Naive thymus-derived CD8-positive, alpha-beta T cell (primary cell): ENCODE results near the gene SLC1A2. TPM values are rescaled to one million over a fixed set of nuclear protein-coding genes. Genes with fewer than 3 reads are reported as not detected.
A peak's percentile ranks its signal among the peaks of the same experiment; 100 is the strongest.
"Not testable (repeated sequence)": the region's sequence is repeated elsewhere in the genome, so short reads cannot be mapped to it uniquely, and the experiment has no call there.

Experiments
- ATAC-seq, 2 donors: fragments of 150-1000 bp; cut with Tn5 transposase in 1 of 2; sonication (Bioruptor Pico), chemical (Tn5 transposase) in 1 of 2; 1 replicate in 1 of 2; 2 replicates in 1 of 2; pipeline ENCODE4 v1.10.0; 2021; ENCODE audit warnings: mild to moderate bottlenecking in 2 of 2, moderate library complexity in 2 of 2
- POLR2A ChIA-PET: fragments of 350-600 bp; sonication (Branson Sonifier 250); formaldehyde crosslinking; loops from one replicate; lab custom pipeline; 2021; ENCODE audit warnings: antibody characterized with exemption; lab: Charles Lee
- DNase-seq, 10 donors: peaks; one replicate each; pipeline versions ENCODE4 v3.0.0 to v3.0.0-alpha.2; 2020 to 2022
- H3K27ac Mint-ChIP-seq, 10 donors: one replicate each; pipeline ENCODE4 v1.8.0; 2020 to 2022; ENCODE audit warnings: mild to moderate bottlenecking in 10 of 10, mixed read lengths in 10 of 10, moderate library complexity in 4 of 10, inconsistent platforms in 1 of 10
- H3K27me3 Mint-ChIP-seq, 5 donors: one replicate each; pipeline ENCODE4 v1.8.0; 2021 to 2022; ENCODE audit warnings: mixed read lengths in 5 of 5
- H3K36me3 Mint-ChIP-seq, 3 donors: one replicate each; pipeline ENCODE4 v1.8.0; 2020 to 2022; ENCODE audit warnings: mixed read lengths in 3 of 3, mild to moderate bottlenecking in 2 of 3, inconsistent platforms in 1 of 3
- H3K4me1 Mint-ChIP-seq, 4 donors: one replicate each; pipeline ENCODE4 v1.8.0; 2021 to 2022; ENCODE audit warnings: mixed read lengths in 4 of 4
- H3K4me3 Mint-ChIP-seq, 10 donors: one replicate each; pipeline ENCODE4 v1.8.0; 2020 to 2022; ENCODE audit warnings: mild to moderate bottlenecking in 10 of 10, mixed read lengths in 10 of 10, moderate library complexity in 6 of 10, inconsistent platforms in 1 of 10
- H3K9me3 Mint-ChIP-seq, 9 donors: one replicate each; pipeline ENCODE4 v1.8.0; 2020 to 2022; ENCODE audit warnings: mixed read lengths in 9 of 9, mild to moderate bottlenecking in 3 of 9, inconsistent platforms in 1 of 9, moderate library complexity in 1 of 9
- polyA plus RNA-seq, 3 donors: library from polyadenylated mRNA; unstranded; fragments of 300-500 nt; fragmentation: Illumina TruSeq; gene quantifications; one replicate each; pipeline ENCODE4 v1.2.3, GENCODE V29; 2021
- total RNA-seq, 8 experiments: library from RNA in 2 of 8; stranded (reverse) in 2 of 8; gene quantifications; one replicate each; pipeline ENCODE4 v1.2.3 and lab custom pipeline; 2021 to 2026

SLC1A2 gene
- total and polyA plus RNA-seq, 5 experiments from 2014 or later = 0.07 to 0.44 TPM; not detected in 3

DNA sequence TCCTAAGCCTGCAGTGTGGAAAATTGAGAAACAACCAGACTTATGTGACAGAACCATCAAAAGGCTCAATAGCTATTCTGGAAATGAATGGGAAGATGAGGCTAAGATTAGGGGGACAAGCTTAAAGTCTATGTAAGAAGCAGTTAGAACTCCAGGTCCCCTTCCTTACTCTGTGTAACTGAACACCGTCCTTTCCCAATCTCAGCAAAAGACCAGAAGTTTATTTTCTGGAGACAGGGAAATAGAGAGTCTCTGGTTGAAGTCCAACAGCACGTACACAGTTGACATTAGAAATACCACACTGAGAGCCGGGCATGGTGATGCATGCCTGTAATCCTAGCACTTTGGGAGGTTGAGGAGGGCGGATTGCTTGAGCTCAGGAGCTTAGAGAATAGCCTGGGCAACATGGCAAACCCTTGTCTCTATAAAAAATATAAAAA, 186.4 kb downstream of the SLC1A2 start:
- Mint-ChIP-seq H3K36me3 (peaks cover 50 to 63% (median 53%) of the 10 kb centered on the region in 3 donors), H3K4me3 (peak overlapping the region in 1 of 10 donors; percentile 54), H3K9me3 (peaks cover 6 to 42% (median 23%) of the 10 kb centered on the region in 9 donors), H3K27me3 (no peaks in the 10 kb centered on the region), H3K27ac (peak overlapping the region in 7 of 10 donors; percentile 9 to 88 (median 77)), H3K4me1 (peaks cover 33 to 73% (median 61%) of the 10 kb centered on the region in 4 donors)
- no peak for DNase-seq
- POLR2A ChIA-PET = interaction anchor here (0.7 to 5.9 kb wide), 3 partner anchors 12 to 153 kb away, joined by 3 to 46 read pairs (median 5); no protein-coding TSS in a partner anchor
- ATAC-seq = no peak

DNA sequence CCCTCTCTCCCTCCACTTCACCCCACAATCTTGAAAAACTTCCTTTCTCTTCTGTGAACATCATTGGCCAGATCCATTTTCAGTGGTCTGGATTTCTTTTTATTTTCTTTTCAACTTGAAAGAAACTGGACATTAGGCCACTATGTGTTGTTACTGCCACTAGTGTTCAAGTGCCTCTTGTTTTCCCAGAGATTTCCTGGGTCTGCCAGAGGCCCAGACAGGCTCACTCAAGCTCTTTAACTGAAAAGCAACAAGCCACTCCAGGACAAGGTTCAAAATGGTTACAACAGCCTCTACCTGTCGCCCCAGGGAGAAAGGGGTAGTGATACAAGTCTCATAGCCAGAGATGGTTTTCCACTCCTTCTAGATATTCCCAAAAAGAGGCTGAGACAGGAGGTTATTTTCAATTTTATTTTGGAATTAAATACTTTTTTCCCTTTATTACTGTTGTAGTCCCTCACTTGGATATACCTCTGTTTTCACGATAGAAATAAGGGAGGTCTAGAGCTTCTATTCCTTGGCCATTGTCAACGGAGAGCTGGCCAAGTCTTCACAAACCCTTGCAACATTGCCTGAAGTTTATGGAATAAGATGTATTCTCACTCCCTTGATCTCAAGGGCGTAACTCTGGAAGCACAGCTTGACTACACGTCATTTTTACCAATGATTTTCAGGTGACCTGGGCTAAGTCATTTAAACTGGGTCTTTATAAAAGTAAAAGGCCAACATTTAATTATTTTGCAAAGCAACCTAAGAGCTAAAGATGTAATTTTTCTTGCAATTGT, 188.1 kb downstream of the SLC1A2 start:
- H3K4me3 Mint-ChIP-seq = peak overlapping the region in 1 of 10 donors; percentile 17
- H3K4me1 Mint-ChIP-seq = peaks cover 26 to 56% (median 55%) of the 10 kb centered on the region in 4 donors
- DNase-seq (no peak), ATAC-seq (no peak)
- peak overlapping the region; percentile 47 to 88 (median 72) for H3K27ac Mint-ChIP-seq
- H3K9me3 Mint-ChIP-seq = peaks cover 6 to 42% (median 23%) of the 10 kb centered on the region in 9 donors
- H3K27me3 Mint-ChIP-seq = no peaks in the 10 kb centered on the region
- H3K36me3 Mint-ChIP-seq = peaks cover 52 to 76% (median 69%) of the 10 kb centered on the region in 3 donors
- POLR2A ChIA-PET = no interaction called here

DNA sequence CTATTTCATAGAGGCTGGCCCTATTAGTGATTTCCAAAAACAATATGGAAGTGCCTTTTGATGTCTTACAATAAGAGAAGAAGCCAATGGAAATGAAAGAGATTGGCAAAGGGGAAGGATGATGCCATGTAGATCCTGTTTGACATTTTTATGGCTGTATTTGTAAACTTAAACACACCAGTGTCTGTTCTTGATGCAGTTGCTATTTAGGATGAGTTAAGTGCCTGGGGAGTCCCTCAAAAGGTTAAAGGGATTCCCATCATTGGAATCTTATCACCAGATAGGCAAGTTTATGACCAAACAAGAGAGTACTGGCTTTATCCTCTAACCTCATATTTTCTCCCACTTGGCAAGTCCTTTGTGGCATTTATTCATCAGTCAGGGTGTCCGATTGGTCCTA, 189.0 kb downstream of the SLC1A2 start:
- Mint-ChIP-seq H3K4me3 (no peak overlapping the region), H3K4me1 (peaks cover 22 to 48% (median 48%) of the 10 kb centered on the region in 4 donors), H3K27me3 (no peaks in the 10 kb centered on the region), H3K27ac (peak overlapping the region in 8 of 10 donors; percentile 14 to 80 (median 58)), H3K36me3 (peaks cover 55 to 84% (median 78%) of the 10 kb centered on the region in 3 donors), H3K9me3 (peaks cover 6 to 42% (median 23%) of the 10 kb centered on the region in 9 donors)
- DNase-seq = no peak
- ATAC-seq = no peak
- POLR2A ChIA-PET = interaction anchor here (1.0 kb wide), 1 partner anchor 63 kb away, joined by 3 read pairs; no protein-coding TSS in a partner anchor

DNA sequence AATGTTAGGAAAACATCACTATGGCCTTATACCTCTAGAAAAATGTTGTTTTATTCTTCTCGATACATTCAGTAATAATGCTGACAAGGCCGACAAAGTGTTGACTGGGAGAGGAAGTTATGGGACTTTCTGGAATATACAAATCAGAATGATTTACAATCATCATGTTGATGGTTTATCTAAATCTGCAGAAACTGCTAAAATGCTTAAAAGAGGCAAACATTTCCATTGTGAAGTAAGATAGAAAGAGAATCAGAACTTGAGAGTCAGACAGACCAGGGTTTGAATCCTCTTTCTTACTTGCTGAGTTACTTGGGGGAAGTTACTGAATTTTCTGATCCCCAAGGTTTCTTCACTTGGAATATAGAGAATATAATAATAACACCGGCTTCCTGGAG, 191.0 kb downstream of the SLC1A2 start:
- ATAC-seq = no peak
- peaks cover 48 to 96% (median 91%) of the 10 kb centered on the region in 3 donors for H3K36me3 Mint-ChIP-seq
- peaks cover 0 to 22% (median 7%) of the 10 kb centered on the region in 9 donors for H3K9me3 Mint-ChIP-seq
- H3K4me3 Mint-ChIP-seq = no peak overlapping the region
- POLR2A ChIA-PET = interaction anchor here (1.4 kb wide), 1 partner anchor 18 kb away, joined by 6 read pairs; no protein-coding TSS in a partner anchor
- no peaks in the 10 kb centered on the region for H3K27me3 Mint-ChIP-seq
- peak overlapping the region in 8 of 10 donors; percentile 3 to 88 (median 54) for H3K27ac Mint-ChIP-seq
- peaks cover 14 to 36% (median 29%) of the 10 kb centered on the region in 4 donors for H3K4me1 Mint-ChIP-seq
- no peak for DNase-seq

DNA sequence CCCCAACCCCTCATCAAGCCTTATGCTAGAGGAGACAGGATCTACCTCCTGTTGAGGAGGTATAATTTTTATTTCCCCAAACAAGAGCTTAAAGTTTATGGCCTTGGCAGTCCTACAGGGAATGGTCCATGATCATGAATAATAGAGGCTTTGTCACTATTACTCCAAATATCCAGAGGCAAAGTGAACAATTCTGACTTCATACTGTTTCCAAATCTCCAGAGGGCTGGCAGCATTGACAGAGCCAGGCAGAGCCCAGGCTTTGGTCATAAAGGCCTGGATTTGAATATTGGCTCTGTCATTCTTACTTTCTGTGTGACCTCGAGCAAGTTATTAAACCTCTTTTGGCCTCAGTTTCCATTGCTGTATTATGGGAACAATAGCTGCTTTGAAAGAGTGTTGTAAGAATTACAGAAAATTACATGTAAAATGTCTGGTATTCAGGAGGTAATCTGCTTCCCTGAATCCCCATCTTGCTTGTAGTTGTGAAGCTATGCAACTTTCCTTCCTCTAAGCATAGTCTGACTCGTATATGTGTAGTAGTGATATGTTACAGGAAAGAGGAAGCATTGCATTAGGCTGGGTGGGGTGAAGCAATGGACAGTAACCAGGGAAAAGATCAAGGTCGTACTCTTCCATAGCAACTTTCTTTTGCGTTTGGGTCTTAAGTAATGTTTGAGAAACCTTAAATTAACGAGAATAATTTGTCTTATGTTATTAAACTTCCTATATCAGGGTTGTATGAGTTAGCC, 191.6 kb downstream of the SLC1A2 start:
- no peak for DNase-seq
- POLR2A ChIA-PET = interaction anchor here (1.0 to 1.4 kb wide), 2 partner anchors 10 to 18 kb away, joined by 3 to 6 read pairs; no protein-coding TSS in a partner anchor
- Mint-ChIP-seq H3K9me3 (peaks cover 0 to 16% (median 5%) of the 10 kb centered on the region in 9 donors), H3K27ac (peak overlapping the region in 9 of 10 donors; percentile 7 to 88 (median 63)), H3K27me3 (no peaks in the 10 kb centered on the region), H3K4me1 (peaks cover 14 to 36% (median 26%) of the 10 kb centered on the region in 4 donors), H3K36me3 (peaks cover 48 to 99% (median 91%) of the 10 kb centered on the region in 3 donors), H3K4me3 (no peak overlapping the region)
- ATAC-seq = no peak

DNA sequence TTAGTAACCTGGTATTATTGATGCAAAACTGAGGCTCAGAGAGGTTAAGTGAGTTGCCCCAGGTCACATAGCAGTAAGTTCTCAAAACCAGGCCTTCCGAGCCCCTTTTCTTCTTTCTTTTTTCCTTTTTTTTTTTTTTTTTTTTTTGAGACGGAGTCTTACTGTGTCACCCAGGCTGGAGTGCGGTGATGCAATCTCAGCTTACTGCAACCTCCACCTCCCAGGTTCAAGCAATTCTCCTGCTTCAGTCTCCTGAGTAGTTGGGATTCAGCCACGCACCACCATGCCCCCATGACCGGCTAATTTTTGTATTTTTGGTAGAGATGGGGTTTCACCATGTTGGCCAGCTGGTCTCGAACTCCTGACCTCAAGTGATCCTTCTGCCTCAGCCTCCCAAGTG, 192.6 kb downstream of the SLC1A2 start:
- not testable (repeated sequence) for H3K4me3 Mint-ChIP-seq, ATAC-seq, H3K9me3 Mint-ChIP-seq, H3K27me3 Mint-ChIP-seq, DNase-seq
- POLR2A ChIA-PET = interaction anchor here (0.6 to 1.0 kb wide), 2 partner anchors 11 to 171 kb away, joined by 3 to 7 read pairs; no protein-coding TSS in a partner anchor
- H3K4me1 Mint-ChIP-seq = peaks cover 14 to 30% (median 20%) of the 10 kb centered on the region in 4 donors
- peaks cover 40 to 99% (median 88%) of the 10 kb centered on the region in 3 donors for H3K36me3 Mint-ChIP-seq
- H3K27ac Mint-ChIP-seq = peak overlapping the region in 8 of 10 donors; percentile 41 to 88 (median 64)

DNA sequence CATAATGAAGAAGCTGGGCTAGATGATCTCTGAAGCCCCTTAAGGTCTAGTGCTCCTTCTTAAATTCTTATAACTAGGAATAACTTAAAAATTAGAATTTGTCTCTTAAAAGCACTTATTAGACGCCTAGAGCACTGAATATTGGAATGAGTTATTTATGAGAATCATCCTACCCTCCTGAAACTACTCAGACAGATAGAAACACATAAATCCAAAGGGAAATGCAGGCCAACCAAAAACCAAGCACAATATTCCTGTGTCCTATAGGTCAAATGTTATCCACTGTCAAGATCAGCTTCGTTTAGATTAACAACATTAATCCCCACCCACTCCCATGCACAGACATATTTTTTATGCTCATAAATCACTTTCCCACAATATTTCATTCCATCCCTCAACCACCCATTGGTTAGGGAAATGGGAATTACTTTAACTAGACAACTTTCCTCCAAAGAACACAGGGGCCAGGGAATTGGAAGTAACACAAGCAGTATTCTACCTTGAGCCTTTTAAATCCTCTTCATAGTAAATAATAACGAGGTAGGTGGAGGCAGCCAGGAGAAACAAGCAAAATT, 193.3 kb downstream of the SLC1A2 start:
- no peak for DNase-seq
- ATAC-seq = no peak
- H3K36me3 Mint-ChIP-seq = peaks cover 38 to 98% (median 86%) of the 10 kb centered on the region in 3 donors
- POLR2A ChIA-PET = no interaction called here
- H3K4me3 Mint-ChIP-seq = no peak overlapping the region
- H3K27me3 Mint-ChIP-seq = no peaks in the 10 kb centered on the region
- H3K4me1 Mint-ChIP-seq = peaks cover 11 to 33% (median 17%) of the 10 kb centered on the region in 4 donors
- H3K9me3 Mint-ChIP-seq = peaks cover 0 to 3% (median 0%) of the 10 kb centered on the region in 9 donors
- peak overlapping the region; percentile 19 to 80 (median 62) for H3K27ac Mint-ChIP-seq

DNA sequence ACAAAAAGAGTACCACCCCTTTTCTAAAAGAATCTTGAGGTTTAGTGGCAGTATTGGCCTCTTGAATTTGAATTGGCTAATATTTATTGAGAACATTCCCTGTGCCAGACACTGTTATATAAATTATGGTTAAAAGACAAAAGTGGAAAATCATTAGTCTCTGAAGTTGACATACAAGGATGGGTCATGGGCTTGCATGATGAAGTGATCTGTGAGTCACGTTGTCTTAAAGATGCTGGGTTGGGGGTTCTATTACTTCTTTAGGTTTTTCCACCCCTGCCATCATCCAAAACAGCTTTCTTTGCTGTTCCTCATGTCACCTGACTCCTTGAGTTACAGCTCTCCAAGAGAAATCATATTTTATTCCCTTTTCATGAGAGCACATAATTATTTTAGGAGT, 195.4 kb downstream of the SLC1A2 start:
- DNase-seq (no peak), ATAC-seq (no peak)
- POLR2A ChIA-PET = interaction anchor here (1.1 to 1.2 kb wide), 2 partner anchors 13 to 57 kb away, joined by 3 to 4 read pairs; no protein-coding TSS in a partner anchor
- peaks cover 10 to 34% (median 20%) of the 10 kb centered on the region in 4 donors for H3K4me1 Mint-ChIP-seq
- H3K36me3 Mint-ChIP-seq = peaks cover 35 to 97% (median 82%) of the 10 kb centered on the region in 3 donors
- H3K9me3 Mint-ChIP-seq = peaks cover 0 to 2% (median 0%) of the 10 kb centered on the region in 9 donors
- H3K27me3 Mint-ChIP-seq = no peaks in the 10 kb centered on the region
- no peak overlapping the region for H3K4me3 Mint-ChIP-seq
- peak overlapping the region in 6 of 10 donors; percentile 21 to 73 (median 34) for H3K27ac Mint-ChIP-seq

DNA sequence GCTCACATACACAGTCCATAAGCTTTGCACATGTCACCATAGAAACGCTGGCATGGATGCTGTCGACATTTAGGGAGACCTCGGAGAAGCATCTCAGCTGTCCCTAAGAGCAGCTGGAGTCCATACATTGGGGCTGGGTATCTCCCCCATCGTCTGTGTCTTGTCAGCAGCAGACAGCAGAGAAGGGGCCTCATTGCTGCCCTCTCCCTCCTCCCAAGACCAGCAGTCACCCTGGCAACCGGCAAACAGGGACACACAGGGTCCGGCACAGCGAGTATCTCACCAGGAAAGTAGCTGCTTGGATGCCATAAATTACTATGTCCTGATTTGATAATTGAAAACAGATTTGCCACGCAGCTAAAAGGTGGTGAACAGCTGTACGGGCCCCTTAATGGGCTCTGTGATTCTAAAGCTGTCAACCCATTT, 196.0 kb downstream of the SLC1A2 start:
- peak overlapping the region in 7 of 10 donors; percentile 21 to 74 (median 43) for H3K27ac Mint-ChIP-seq
- no peaks in the 10 kb centered on the region for H3K9me3 Mint-ChIP-seq
- H3K4me1 Mint-ChIP-seq = peaks cover 10 to 36% (median 24%) of the 10 kb centered on the region in 4 donors
- H3K36me3 Mint-ChIP-seq = peaks cover 31 to 97% (median 82%) of the 10 kb centered on the region in 3 donors
- ATAC-seq (no peak), DNase-seq (no peak)
- no peaks in the 10 kb centered on the region for H3K27me3 Mint-ChIP-seq
- POLR2A ChIA-PET = interaction anchor here (1.2 kb wide), 1 partner anchor 12 kb away, joined by 3 read pairs; no protein-coding TSS in a partner anchor
- H3K4me3 Mint-ChIP-seq = no peak overlapping the region

DNA sequence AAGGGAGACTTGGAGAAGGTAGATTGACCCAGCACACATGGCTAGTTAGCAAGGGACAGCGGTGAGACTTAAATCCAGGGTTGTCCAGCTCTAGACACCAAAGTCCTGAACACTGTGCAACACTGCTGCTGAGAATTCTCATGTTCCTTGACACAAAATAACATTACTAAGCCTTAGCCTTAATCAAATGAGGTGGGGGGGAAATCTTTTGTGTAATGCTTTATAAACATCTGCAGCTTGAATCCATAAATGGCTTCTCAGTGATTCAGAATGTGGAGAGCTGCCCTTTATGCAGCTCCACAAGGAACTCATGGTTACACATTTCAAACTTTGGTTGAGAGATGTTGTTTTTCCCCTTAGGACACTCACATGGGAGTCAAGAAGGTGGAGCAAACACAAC, 200.4 kb downstream of the SLC1A2 start:
- ATAC-seq (no peak), DNase-seq (no peak)
- POLR2A ChIA-PET = interaction anchor here (0.8 to 1.6 kb wide), 4 partner anchors 8 to 79 kb away, joined by 3 to 4 read pairs (median 3); no protein-coding TSS in a partner anchor
- Mint-ChIP-seq H3K27ac (peak overlapping the region in 9 of 10 donors; percentile 67 to 97 (median 80)), H3K27me3 (no peaks in the 10 kb centered on the region), H3K9me3 (no peaks in the 10 kb centered on the region), H3K4me3 (peak overlapping the region in 1 of 10 donors; percentile 26), H3K4me1 (peaks cover 27 to 62% (median 49%) of the 10 kb centered on the region in 4 donors), H3K36me3 (peaks cover 18 to 92% (median 74%) of the 10 kb centered on the region in 3 donors)

DNA sequence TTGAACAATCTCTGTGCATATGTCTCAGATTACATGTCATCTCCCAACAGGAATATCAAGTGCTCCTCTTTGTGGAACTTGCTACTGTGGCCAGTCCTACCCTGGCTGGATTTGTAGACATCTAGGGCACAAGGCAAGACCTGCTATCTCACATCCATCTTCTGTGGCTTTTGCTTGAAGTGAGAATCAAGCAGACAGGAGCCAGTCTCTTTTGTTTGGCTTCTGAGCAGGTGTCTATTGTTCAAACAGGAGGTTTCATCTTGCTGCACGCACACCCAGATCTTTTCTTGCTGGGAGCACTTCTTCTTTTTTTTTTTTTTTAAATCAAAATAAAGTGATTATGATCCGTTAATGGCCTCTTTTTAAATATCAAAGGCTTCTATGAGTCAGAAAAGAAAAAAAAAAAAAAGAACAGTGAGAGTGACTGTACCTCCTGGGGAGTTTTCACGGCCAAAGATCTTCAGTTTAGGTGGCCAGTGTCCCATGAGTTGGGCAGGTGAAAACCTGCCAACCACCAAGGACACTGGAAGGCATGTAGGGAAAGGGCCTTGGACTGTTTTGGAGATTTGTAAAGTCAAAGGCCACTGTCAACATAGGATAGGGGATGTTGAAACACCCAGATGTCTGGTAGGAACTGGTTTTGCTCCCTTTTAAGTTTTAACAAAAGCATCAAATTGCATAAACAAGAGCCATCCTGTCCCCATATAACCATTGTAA, 202.2 kb downstream of the SLC1A2 start:
- no peaks in the 10 kb centered on the region for H3K27me3 Mint-ChIP-seq
- DNase-seq (peak in 9 of 10 donors; percentile 19 to 70 (median 52)), ATAC-seq (peak; percentile 80 to 92)
- POLR2A ChIA-PET = interaction anchor here (0.7 to 1.7 kb wide), 4 partner anchors 50 to 86 kb away, joined by 3 to 4 read pairs (median 3); partner anchors contain the start of gene CD44
- peaks cover 13 to 93% (median 74%) of the 10 kb centered on the region in 3 donors for H3K36me3 Mint-ChIP-seq
- peaks cover 32 to 78% (median 62%) of the 10 kb centered on the region in 4 donors for H3K4me1 Mint-ChIP-seq
- peak overlapping the region; percentile 37 to 84 (median 66) for H3K4me3 Mint-ChIP-seq
- no peaks in the 10 kb centered on the region for H3K9me3 Mint-ChIP-seq
- H3K27ac Mint-ChIP-seq = peak overlapping the region; percentile 88 to 98 (median 96)
